ENCODE measurements around the gene CARD10.
A peak's percentile ranks its signal among the peaks of the same experiment; 100 is the strongest.

CARD10 gene

DNA sequence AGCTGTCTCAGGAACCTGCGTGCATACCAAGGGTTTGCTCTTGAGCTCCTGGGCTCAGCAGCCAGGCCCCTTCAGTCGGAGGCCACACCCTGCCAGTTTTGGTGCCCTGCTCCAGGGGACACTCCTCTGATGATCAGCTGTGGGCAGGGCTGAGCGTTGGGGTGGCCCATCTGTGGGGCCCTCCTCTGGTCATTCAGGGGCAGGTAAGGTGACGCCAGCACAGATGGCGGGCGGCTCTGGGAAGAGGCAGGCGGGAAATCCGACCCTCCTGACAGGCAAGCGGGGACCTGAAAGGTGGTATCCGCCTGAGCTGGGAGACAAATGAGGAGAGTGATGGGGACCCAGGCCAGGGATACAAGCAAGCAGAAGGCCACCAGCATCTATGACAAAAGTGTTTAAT is 29.2 kb downstream of the CARD10 start:
- Mint-ChIP-seq H3K27me3 (no peaks in the 10 kb centered on the region), H3K36me3 (no peaks in the 10 kb centered on the region), H3K9me3 (no peaks in the 10 kb centered on the region), H3K27ac (peak overlapping the region; percentile 68), H3K4me1 (peaks cover 65% of the 10 kb centered on the region), H3K4me3 (no peak overlapping the region)

DNA sequence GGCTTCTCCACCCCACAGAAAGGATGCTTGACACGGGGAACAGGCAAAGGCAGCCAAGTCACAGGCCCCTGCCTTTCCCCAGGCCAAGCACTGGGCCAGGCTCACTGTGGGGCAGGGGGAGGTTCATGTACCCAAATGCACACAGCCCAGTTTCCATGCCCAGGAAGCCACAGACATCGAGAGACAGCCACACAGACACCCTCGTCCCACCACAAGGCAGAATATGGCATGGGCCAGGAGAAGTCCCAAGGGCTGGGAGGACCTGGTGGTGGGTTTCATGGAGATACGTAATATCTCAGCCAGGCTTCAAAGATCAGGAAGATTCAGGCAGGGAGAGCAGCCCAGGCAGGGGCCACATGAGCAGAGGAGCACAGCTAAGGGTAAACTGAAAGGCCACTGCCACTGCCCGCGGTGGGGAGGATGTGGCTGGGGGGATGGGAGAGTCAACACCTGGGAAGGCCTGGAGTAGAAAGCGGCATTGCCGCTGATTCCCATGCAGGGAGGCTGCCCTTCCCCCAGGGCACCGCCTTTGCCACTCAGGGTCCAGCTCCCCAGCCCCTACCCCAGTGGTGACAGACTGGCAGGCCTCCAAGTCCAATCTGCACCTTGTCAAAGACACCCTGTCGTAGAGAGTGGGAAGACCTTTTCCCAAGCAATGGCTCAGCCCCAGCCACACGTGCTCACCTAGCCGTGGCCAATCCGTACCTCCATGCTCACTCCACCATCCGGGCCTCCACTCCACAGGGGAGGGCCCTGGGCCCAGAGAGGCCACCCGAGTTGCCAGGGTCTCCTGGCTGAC is 30.7 kb downstream of the CARD10 start:
- Mint-ChIP-seq H3K27me3 (no peaks in the 10 kb centered on the region), H3K4me3 (no peak overlapping the region), H3K27ac (peak overlapping the region; percentile 92), H3K36me3 (peaks cover 4% of the 10 kb centered on the region), H3K4me1 (peaks cover 65% of the 10 kb centered on the region), H3K9me3 (no peaks in the 10 kb centered on the region)

DNA sequence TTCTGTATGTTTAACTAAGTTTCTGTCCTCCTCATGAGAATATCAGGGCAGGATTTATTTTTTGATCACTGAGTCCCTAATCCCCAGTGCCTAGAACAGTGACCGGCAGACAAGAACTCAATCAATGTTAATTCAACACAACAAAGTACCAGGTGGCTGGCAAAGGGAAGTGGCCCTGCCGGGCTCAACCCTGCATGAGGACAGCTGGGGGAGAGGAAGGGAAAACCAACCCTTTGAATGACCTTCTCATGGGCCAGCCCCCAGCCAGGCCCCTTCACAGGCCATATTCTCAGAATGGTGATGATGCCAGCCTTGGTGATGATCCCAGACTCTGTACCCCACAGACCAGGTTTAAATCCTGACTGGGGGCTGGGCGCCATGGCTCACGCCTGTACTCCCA is 31.6 kb downstream of the CARD10 start:
- H3K36me3 Mint-ChIP-seq: peaks cover 7% of the 10 kb centered on the region
- H3K4me3 Mint-ChIP-seq: peak overlapping the region; percentile 98
- H3K4me1 Mint-ChIP-seq: peaks cover 65% of the 10 kb centered on the region
- peak overlapping the region; percentile 89 for H3K27ac Mint-ChIP-seq
- no peaks in the 10 kb centered on the region for H3K9me3 Mint-ChIP-seq
- no peaks in the 10 kb centered on the region for H3K27me3 Mint-ChIP-seq

DNA sequence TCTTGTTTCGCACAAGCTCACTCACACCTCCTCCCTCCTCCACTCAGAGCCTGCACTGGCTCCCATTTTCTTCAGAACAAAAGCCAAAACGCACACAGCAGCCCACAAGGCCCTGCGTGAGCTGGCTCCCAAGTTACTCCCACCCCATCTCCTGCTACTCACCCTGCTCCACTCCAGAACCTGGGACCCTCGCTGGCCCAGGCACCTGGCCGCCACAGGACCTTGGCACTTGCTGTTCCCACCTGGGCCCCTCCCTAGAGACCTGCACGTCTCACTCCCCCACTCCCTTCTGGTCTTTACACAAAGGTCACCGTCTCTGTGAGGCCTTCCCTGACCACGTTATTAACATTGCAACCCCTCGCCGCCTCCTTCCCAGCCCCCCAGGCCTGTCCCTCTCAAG is 32.1 kb downstream of the CARD10 start:
- peak overlapping the region; percentile 89 for H3K27ac Mint-ChIP-seq
- no peaks in the 10 kb centered on the region for H3K27me3 Mint-ChIP-seq
- H3K9me3 Mint-ChIP-seq: no peaks in the 10 kb centered on the region
- peak overlapping the region; percentile 98 for H3K4me3 Mint-ChIP-seq
- peaks cover 7% of the 10 kb centered on the region for H3K36me3 Mint-ChIP-seq
- peaks cover 69% of the 10 kb centered on the region for H3K4me1 Mint-ChIP-seq

DNA sequence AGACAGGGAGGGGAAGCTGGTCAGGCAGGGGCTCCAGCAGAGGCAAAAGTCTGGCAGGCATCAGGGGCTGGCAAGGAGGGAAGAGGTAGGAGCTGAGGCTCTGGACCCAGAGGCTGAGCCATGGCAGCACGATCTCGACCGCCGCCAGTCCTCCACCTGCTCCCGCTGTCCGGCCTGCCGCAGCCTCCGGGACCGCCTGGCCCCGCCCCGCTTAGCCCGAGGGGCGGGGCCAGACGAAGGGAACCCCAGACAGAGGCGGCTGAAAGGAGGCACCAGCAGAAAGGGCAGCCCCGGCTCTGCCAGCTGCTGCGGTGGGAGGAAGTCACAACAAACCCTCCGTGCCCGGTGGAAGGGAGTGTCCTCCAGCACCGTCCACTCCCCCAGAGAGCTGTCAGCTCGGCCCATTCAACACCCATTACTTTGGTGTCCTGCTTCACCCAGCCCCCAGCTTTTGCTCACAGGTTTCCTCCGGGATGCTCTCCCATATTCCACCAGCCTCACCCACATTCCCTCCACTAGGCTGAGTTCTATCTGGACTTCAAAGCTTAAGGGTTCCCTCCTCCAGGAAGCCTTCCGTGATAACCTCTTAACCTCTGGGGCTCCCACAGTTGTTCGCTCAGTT is 32.9 kb downstream of the CARD10 start, which contains the start of gene MFNG:
MFNG (minus strand) TSS at position 161 of the 622 bp plus-strand sequence. CDS start 207 bp downstream, outside the sequence.
- H3K27ac Mint-ChIP-seq: peak within 1 kb of the TSS; percentile 99
- H3K27me3 Mint-ChIP-seq: no peaks in the 10 kb centered on the region
- peaks cover 71% of the 10 kb centered on the region for H3K4me1 Mint-ChIP-seq
- H3K36me3 Mint-ChIP-seq: peaks cover 7% of the 10 kb centered on the region
- no peaks in the 10 kb centered on the region for H3K9me3 Mint-ChIP-seq
- H3K4me3 Mint-ChIP-seq: peak within 1 kb of the TSS; percentile 98

DNA sequence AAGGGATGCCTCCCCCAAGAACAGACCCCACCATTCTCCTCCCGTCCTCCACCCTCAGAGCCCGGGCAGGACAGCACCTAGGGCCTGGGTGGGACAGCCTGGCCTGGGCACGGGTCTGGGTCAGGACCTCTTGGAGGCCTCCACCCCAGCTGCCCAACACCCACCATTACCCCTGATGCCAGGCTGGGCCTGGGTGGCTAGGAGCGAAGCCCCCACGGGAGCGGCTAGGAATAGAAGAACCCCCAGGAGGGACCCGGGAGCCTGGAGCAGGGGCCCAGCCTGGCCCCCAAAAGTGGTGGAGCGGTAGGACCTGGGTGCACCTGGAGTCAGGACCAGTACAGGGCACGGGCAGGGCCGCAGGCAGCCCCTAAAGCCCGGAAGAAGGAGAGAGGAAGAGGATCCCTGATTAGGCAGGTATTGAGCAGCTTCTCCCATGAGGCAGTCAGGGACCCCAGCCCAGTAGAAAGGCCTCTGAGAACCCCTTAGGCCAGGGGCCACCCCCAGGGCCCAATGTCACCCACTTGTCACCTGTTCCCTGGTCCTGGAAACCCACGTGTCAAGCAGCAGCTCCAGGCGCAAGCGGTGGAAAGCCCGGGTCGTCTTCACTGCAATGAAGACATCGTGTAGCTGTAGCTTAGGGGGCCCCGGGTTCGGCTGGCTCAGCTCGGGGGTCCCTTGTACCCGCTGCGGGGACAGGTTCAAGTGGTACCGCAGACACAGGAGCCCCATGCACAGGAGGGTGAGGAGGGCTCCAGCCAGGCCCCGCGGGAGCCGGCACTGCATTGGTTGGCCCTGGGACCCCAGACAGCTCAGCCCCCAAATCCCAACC is 33.6 kb downstream of the CARD10 start:
- Mint-ChIP-seq H3K9me3 (no peaks in the 10 kb centered on the region), H3K36me3 (peaks cover 9% of the 10 kb centered on the region), H3K4me1 (peaks cover 73% of the 10 kb centered on the region), H3K27me3 (no peaks in the 10 kb centered on the region), H3K27ac (peak overlapping the region; percentile 99), H3K4me3 (peak overlapping the region; percentile 98)

DNA sequence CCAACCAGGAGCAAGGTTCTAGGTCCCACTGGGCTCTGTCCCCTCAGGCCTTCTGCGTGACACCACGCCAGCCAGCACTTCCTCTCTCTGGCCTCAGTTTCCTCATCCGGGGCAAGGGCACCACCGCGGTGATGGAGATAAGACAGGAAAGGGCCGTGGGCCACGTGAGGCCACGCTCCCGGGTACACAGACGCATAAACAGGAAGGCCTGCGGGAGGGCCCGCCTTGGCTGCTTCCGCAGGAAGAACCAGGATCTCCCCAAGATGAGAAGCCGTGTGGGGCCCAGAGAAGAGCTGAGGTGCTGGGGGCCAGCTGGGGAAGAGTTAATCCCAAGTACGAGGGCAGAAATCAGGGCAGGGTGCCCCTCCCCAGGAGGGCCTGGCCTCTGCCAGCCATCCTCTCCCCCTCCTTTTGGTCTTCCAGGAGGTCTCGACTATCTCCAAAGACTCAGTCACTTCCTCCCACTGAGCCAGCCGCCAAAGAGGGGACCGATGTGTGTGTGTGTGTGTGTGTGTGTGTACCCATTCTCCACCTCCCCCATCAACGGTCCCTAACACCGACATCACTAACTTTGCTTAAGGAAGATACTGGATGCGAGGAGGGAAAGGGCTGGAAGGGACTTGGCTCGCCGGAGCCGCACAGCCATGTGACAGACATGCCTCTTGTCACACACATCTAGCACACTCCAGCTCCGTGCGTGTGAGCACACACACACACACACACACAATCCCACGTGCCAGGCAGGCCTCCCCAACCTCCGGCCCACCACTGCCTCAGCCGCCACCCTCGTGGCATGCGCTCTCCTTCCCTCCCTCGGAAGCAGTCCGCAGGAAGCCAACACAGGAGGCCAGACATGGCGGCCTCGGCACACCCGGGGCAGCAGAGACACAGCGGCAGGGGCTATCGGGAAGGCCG is 34.5 kb downstream of the CARD10 start:
- H3K27me3 Mint-ChIP-seq: no peaks in the 10 kb centered on the region
- no peaks in the 10 kb centered on the region for H3K9me3 Mint-ChIP-seq
- peak overlapping the region; percentile 98 for H3K4me3 Mint-ChIP-seq

DNA sequence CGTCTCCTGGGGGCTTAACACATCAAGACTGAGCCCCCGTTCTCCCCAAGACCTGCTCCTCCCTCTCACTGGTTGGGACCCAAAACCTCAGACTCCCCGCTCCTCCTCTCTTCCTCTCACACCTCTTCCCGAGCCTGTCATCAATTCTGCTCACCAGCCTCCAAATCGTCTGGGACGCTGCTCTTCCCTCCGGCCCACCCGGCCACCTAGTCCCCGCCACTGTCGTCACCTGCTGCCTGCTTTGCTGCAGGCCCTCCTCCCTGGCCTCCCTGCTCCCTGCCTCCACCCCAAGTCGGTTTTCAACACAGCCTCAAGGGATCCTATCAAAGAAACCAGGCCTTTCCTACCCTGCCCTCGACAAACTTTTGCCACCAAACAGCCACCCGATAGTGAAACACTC is 36.2 kb downstream of the CARD10 start:
- H3K9me3 Mint-ChIP-seq: no peaks in the 10 kb centered on the region

More for the DNA sequence above, 34.5 kb downstream of the CARD10 start:
- Mint-ChIP-seq H3K4me1 (peaks cover 64% of the 10 kb centered on the region), H3K27ac (peak overlapping the region; percentile 99), H3K36me3 (peaks cover 9% of the 10 kb centered on the region)

DNA sequence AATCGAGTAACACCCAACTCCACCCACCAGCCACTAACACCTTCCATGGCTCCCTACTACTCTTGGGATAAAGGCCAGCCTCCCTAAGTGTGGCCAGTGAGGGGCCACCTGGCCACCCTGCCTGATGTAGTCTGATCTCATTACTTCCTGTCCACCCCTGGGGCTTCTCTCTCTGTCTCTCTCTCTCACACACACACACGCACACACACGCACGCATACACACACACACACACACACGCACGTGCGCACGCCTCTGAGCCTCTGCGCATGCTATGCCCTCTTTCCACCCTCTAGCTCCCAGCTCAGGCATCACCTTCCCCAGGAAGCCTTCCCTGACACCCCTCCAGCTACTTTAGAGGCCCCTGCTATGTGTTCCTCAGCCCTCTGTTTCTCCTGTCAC is 37.0 kb downstream of the CARD10 start:
- H3K9me3 Mint-ChIP-seq: no peaks in the 10 kb centered on the region
- H3K27me3 Mint-ChIP-seq: no peaks in the 10 kb centered on the region
- peak overlapping the region; percentile 98 for H3K4me3 Mint-ChIP-seq
- peaks cover 41% of the 10 kb centered on the region for H3K4me1 Mint-ChIP-seq
- H3K36me3 Mint-ChIP-seq: peaks cover 9% of the 10 kb centered on the region
- H3K27ac Mint-ChIP-seq: peak overlapping the region; percentile 96

More for the DNA sequence above, 36.2 kb downstream of the CARD10 start:
- peak overlapping the region; percentile 98 for H3K4me3 Mint-ChIP-seq
- H3K27ac Mint-ChIP-seq: peak overlapping the region; percentile 96
- H3K36me3 Mint-ChIP-seq: peaks cover 9% of the 10 kb centered on the region
- peaks cover 48% of the 10 kb centered on the region for H3K4me1 Mint-ChIP-seq
- no peaks in the 10 kb centered on the region for H3K27me3 Mint-ChIP-seq

DNA sequence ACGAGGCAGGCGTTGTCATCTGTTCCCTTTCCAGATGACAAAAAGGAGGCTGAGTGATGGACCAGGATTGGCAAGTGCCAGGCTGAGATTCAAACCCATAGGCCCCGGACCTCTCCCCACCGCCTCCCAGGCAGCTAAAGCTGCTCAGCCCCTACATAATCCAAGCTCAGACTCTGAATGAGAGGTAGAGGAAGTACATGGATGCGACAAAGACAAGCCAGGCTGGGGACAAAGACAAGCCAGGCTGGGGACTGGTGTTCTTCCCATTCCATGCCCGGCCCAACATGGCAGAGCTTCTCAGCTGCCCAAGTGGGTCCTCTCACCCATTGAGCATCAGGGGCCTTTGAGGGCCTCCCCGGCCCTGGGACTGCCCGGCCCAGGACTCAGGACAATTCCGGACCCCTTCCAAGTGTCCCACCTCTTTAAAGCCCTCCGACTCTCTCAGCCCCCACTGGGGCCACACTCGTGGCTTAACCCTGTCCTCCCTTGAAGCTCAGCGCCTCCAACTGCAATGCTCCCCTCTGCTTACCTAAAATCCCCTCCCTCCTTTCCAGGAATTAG is 37.8 kb downstream of the CARD10 start:
- no peaks in the 10 kb centered on the region for H3K27me3 Mint-ChIP-seq
- peaks cover 33% of the 10 kb centered on the region for H3K4me1 Mint-ChIP-seq
- H3K27ac Mint-ChIP-seq: peak overlapping the region; percentile 96
- peak overlapping the region; percentile 98 for H3K4me3 Mint-ChIP-seq
- peaks cover 9% of the 10 kb centered on the region for H3K36me3 Mint-ChIP-seq
- no peaks in the 10 kb centered on the region for H3K9me3 Mint-ChIP-seq

DNA sequence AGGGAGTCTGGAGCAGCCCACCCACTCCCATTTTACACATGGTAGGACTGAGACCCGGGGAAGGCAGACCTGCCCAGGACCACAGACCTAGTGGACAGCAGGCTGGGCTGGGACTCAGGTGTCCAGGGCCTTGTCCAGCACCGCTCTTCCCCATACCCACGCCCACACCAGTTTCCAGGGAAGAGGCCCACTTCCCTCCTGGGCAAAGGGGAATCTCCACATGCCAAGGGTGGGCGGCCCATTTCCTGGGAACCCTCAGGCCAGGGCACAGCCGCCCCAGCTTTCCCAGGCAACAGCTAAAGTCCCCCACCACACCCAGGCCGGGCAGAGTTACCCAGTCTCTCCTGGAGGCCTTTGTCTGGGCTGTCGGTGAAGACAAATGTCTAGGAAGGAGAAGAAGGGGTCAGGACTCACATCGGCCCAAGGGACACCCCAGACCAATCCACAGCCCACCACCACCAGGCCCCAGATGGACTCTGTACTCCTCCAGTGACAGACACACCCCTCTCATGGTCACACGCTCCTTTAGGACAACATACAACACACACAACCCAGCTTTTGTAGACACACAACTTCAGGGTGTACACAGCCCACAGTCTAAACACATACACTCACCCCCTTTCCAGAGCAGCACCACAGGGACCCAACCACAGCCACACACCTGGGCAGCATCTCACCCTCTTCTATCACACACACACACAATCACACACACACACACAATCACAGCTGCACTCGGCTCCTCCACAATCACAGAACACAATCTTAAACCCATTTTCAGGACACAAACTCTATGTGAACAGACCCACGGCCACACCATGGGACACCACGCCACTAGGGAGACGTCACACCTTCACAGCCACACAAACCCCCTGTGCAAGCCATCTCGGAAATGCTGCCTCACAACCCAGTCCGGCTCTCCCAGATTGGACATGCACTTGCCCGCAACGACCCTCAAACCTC is 38.5 kb downstream of the CARD10 start:
- Mint-ChIP-seq H3K27ac (peak overlapping the region; percentile 68), H3K27me3 (no peaks in the 10 kb centered on the region), H3K4me1 (peaks cover 31% of the 10 kb centered on the region), H3K4me3 (no peak overlapping the region), H3K9me3 (no peaks in the 10 kb centered on the region), H3K36me3 (peaks cover 9% of the 10 kb centered on the region)

DNA sequence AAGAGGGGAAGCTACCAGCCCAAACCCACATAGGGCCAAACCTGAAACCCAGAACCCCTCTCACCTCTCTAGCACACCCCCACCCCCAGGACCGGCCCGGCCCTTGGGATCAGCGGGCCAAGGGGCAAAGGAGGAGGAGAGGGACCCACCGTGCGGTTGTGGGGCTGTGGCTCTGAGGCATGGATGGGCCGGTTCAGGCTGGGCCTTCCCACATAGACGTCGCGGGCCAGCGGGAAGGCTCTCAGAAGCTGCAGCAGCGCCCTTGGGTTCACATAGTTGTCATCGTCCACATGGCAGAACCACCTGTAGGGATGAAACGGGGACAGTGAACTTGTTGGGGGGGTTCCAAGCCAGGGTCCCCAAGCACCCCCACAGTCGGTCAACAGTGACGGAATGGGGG is 40.0 kb downstream of the CARD10 start:
- no peaks in the 10 kb centered on the region for H3K27me3 Mint-ChIP-seq
- peaks cover 31% of the 10 kb centered on the region for H3K4me1 Mint-ChIP-seq
- H3K4me3 Mint-ChIP-seq: no peak overlapping the region
- H3K36me3 Mint-ChIP-seq: peaks cover 5% of the 10 kb centered on the region
- H3K27ac Mint-ChIP-seq: no peak overlapping the region
- H3K9me3 Mint-ChIP-seq: no peaks in the 10 kb centered on the region

DNA sequence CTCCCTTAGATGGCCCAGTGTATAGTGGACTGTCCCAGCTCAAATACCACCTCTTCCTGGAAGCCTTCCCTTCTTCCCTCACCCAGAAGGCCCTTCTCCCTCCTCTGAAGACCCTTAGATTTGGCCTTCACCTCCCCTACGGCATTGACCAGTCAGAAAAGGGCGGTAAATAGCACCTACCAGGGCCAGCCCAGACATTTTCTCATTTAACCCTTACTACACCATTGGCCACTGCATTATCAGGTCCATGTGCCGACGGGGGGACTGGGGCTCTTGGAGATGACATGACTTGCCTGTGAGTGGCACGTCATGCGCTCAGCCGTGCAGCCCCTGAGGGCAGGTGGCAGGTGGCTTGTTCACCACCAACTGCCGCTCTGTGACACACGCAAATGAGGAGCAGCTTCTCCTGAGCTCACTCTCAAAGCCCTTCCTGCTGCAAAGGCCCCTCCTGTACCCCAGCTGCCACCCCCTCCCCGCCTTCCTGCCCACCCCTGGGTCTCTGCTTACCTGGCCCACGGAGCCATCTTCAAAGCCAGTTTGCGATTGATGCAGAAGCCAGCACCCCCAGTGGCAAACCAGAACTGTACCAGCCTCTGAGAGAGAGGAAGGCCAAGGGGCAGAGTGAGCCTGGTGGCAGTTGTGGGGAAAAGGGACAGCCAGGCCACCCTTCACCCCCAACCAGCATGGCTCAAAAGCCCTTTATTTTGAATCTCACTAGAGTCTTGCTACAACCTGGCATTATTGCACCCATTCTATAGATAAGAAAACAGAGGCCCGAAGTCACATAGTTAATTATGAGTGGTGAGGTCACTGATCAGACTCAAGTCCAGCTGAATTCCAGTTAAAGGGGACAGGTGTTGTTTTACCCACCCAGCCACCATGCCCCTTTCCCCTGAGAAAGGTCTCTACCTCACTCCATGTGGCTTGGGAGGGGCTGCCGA is 42.6 kb downstream of the CARD10 start:
- Mint-ChIP-seq H3K9me3 (no peaks in the 10 kb centered on the region), H3K27ac (peak overlapping the region; percentile 46), H3K27me3 (no peaks in the 10 kb centered on the region), H3K4me1 (peaks cover 10% of the 10 kb centered on the region), H3K4me3 (no peak overlapping the region), H3K36me3 (peaks cover 4% of the 10 kb centered on the region)

All from activated naive CD4-positive, alpha-beta T cell treated with anti-CD3 and anti-CD28 coated beads, Interleukin-2, amount 50 U/mL, for 24 hours (primary cell).